Ovary (tissue), 9 donors: Measurements from ENCODE around the gene ADAM10. TPM values are rescaled to one million over a fixed set of nuclear protein-coding genes. Genes with fewer than 3 reads are reported as not detected.

Source experiments
- DNase-seq, 5 donors: peaks; one replicate each; pipeline ENCODE4 v3.0.0-alpha.2; 2019 to 2020
- H3K27ac ChIP-seq, 2 donors: fragments of 200-600 bp; one replicate each; pipeline versions ENCODE4 v1.5.1 to v1.8.0; 2019 to 2022
- H3K27me3 ChIP-seq: fragments of 200-600 bp; one replicate; pipeline ENCODE4 v1.8.0; 2022
- H3K36me3 ChIP-seq: fragments of 200-600 bp; sonication (generic); one replicate; pipeline ENCODE4 v1.5.1; 2019
- H3K4me1 ChIP-seq: one replicate; pipeline ENCODE4 v1.8.1; 2013; ENCODE audit warnings: mild to moderate bottlenecking, moderate library complexity; ENCODE audit not compliant: insufficient read depth
- H3K4me3 ChIP-seq: fragments of 200-600 bp; sonication (generic); one replicate; pipeline ENCODE4 v1.5.1; 2017
- H3K9me3 ChIP-seq, 2 donors: fragments of 200-600 bp in 1 of 2; sonication (generic) in 1 of 2; one replicate each; pipeline versions ENCODE4 v1.5.1 to v1.8.1; 2013 to 2019; ENCODE audit warnings: mild to moderate bottlenecking in 1 of 2, moderate library complexity in 1 of 2
- CTCF ChIP-seq, 3 donors: fragments of 450-650 bp in 2 of 3; fragments of 200-600 bp in 1 of 3; IDR thresholded peaks; one replicate each; pipeline versions ENCODE4 v1.5.1 to v1.8.0; 2016 to 2022; ENCODE audit warnings: antibody characterized with exemption in 3 of 3, mild to moderate bottlenecking in 1 of 3
- EP300 ChIP-seq: sonication (generic); formaldehyde crosslinking; IDR thresholded peaks from one replicate; pipeline ENCODE4 v1.6.1; 2017; ENCODE audit warnings: antibody characterized with exemption
- POLR2A ChIP-seq: fragments of 450-650 bp; IDR thresholded peaks from one replicate; pipeline ENCODE4 v1.6.1; 2017; ENCODE audit warnings: antibody characterized with exemption, mild to moderate bottlenecking, moderate library complexity
- WGBS, 3 donors: extraction: QIAGEN DNeasy Blood & Tissue Kit in 1 of 3; methylation state at CpG; one replicate each; pipeline versions ENCODE4 v1.1.5 to v1.1.7; 2013 to 2017; 5-methylcytosine and 5-hydroxymethylcytosine counted together
- intact Hi-C, 4 donors: fragments of 100-400 bp; cut with DNase I; formaldehyde crosslinking; loops; one replicate each; pipeline versions ENCODE4 v1.11.0 to v1.15.1; 2022 to 2023
- polyA plus RNA-seq, 2 donors: library from polyadenylated mRNA; stranded (reverse); fragments of 200-250 nt in 1 of 2; fragments of 350-450 nt in 1 of 2; fragmentation: Illumina TruSeq in 1 of 2; extraction: RNeasy Lipid Tissue Mini Kit (QIAGEN cat#74804) in 1 of 2; gene quantifications; one replicate each; pipeline ENCODE4 v1.2.3, GENCODE V29; 2013 to 2014
- total RNA-seq, 7 donors: library from RNA; depleted of rRNA in 2 of 7; stranded (reverse); fragments of >200 nt in 2 of 7; fragmentation: NEBNext Ultra II Directional in 3 of 7; extraction: Animal tissue kit (Norgen Biotek cat#: 25700) in 3 of 7; gene quantifications; one replicate each; pipeline versions ENCODE4 v1.1.0 to v1.2.4, GENCODE V29; 2016 to 2023
- donor health status: DM: no; HTN: no; CAD: no; lungs with moderate emphysema.
- donor health status: DM: no; HTN: no; CAD: no.
- donor health status: Bipolar disorder and iron deficiency.
- donor health status: DM: yes; HTN: yes; CAD: no.
- donor health status: DM: no; HTN: no; CAD: no.
- donor health status: DM: yes; HTN: yes; CAD: no.

Gene ADAM10
- total and polyA plus RNA-seq, 9 donors, result 23.2 to 86.4 (median 63.0) TPM

- 98 to 100% (median 99%) methylated on average over 3 of the region's 3 CpGs for WGBS, 3 donors
- TF ChIP-seq POLR2A (no peak), CTCF (IDR thresholded peaks at IDR 0.05) (no peak), EP300 (no peak)
- no peaks in the 10 kb centered on the region for H3K27me3 ChIP-seq
- H3K9me3 ChIP-seq, result no peaks in the 10 kb centered on the region
- no peaks in the 10 kb centered on the region for H3K4me1 ChIP-seq
- no peak overlapping the region for H3K4me3 ChIP-seq
- no peak for DNase-seq
- no peaks in the 10 kb centered on the region for H3K36me3 ChIP-seq
- no peak overlapping the region for H3K27ac ChIP-seq
- intact Hi-C loops, result no loop called here
Observed at GRCh38 chr15:58715266-58715917, 34.1 kb downstream of the ADAM10 start.

- intact Hi-C loops, result no loop called here
- no peak overlapping the region for H3K27ac ChIP-seq
- TF ChIP-seq CTCF (IDR thresholded peaks at IDR 0.05) (no peak), EP300 (no peak), POLR2A (no peak)
- no peaks in the 10 kb centered on the region for H3K4me1 ChIP-seq
- no peaks in the 10 kb centered on the region for H3K9me3 ChIP-seq
- H3K27me3 ChIP-seq, result no peaks in the 10 kb centered on the region
- no peaks in the 10 kb centered on the region for H3K36me3 ChIP-seq
- H3K4me3 ChIP-seq, result no peak overlapping the region
- no peak for DNase-seq
Observed at GRCh38 chr15:58710701-58711100, 38.8 kb downstream of the ADAM10 start.

GRCh38 chr15:58707397-58707796 is 42.1 kb downstream of the ADAM10 start:
- Histone ChIP-seq H3K9me3 (no peaks in the 10 kb centered on the region), H3K27ac (no peak overlapping the region), H3K4me1 (no peaks in the 10 kb centered on the region), H3K4me3 (no peak overlapping the region), H3K27me3 (no peaks in the 10 kb centered on the region), H3K36me3 (no peaks in the 10 kb centered on the region)
- TF ChIP-seq CTCF (IDR thresholded peaks at IDR 0.05) (no peak), EP300 (no peak), POLR2A (no peak)
- intact Hi-C loops, result no loop called here
- 91 to 93% (median 93%) methylated on average over 4 of the region's 4 CpGs for WGBS, 3 donors
- DNase-seq, result no peak

GRCh38 chr15:58705105-58705504 is 44.4 kb downstream of the ADAM10 start:
- intact Hi-C loops, result no loop called here
- WGBS, 3 donors, result 87 to 91% (median 90%) methylated on average over 2 of the region's 2 CpGs
- no peak for DNase-seq
- Histone ChIP-seq H3K9me3 (no peaks in the 10 kb centered on the region), H3K27ac (no peak overlapping the region), H3K27me3 (no peaks in the 10 kb centered on the region), H3K36me3 (no peaks in the 10 kb centered on the region), H3K4me3 (no peak overlapping the region), H3K4me1 (no peaks in the 10 kb centered on the region)
- TF ChIP-seq CTCF (IDR thresholded peaks at IDR 0.05) (no peak), EP300 (no peak), POLR2A (no peak)
